ELF-1 (cell line): ENCODE measurements around the gene PCDH8.
"Not testable (repeated sequence)": the region's sequence is repeated elsewhere in the genome, so short reads cannot be mapped to it uniquely, and the experiment has no call there.

Experiments
- DNase-seq: peaks from one replicate; pipeline ENCODE4 v3.0.0-alpha.2; 2016; ENCODE audit warnings: low read depth, low spot score

The PCDH8 gene

DNA sequence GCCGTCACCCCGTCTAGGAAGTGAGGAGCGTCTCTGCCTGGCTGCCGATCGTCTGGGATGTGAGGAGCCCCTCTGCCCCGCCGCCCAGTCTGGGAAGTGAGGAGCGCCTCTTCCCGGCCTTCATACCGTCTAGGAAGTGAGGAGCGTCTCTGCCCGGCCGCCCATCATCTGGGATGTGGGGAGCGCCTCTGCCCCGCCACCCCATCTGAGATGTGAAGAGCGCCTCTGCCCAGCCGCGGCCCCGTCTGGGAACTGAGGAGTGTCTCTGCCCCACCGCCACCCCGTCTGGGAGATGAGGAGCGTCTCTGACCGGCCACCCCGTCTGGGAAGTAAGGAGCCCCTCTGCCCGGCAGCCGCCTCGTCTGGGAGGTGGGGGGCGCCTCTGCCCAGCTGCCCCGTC lies 30.6 kb downstream of the PCDH8 start:
- not testable (repeated sequence) for DNase-seq

DNA sequence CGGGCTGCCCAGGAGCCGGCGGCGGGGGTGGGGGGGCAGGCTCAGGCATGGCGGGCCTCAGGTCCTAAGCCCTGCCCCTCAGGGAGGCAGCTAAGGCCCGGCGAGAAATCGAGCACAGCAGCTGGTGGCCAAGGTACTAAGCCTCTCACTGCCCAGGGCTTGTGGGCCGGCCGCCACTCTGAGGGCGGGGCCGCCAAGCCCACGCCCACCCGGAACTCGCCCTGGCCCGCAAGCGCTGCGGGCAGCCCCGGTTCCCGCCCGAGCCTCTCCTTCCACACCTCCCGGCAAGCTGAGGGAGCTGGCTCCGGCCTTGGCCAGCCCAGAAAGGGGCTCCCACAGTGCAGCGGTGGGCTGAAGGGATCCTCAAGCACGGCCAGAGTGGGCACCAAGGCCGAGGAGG lies 33.1 kb downstream of the PCDH8 start:
- DNase-seq = no peak

DNA sequence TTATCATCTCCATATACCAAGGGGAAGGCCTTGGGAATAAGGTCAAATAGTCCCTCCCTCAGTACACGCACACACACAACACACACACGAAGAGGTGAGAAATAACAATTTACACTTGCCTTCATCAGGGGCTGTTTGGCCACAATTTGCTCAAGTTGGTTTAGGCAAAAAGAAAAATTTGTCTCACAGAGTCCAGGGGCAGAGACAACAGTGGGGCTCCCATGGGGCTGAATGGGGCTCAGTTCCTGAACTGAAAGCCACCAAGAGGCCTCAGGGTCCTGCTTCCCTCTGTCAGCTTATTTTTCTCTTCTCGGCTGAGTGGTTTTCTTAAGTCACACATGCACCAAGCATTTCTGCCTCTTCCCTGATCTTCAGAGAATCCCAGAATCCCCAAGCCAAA lies 35.5 kb downstream of the PCDH8 start:
- DNase-seq = no peak

DNA sequence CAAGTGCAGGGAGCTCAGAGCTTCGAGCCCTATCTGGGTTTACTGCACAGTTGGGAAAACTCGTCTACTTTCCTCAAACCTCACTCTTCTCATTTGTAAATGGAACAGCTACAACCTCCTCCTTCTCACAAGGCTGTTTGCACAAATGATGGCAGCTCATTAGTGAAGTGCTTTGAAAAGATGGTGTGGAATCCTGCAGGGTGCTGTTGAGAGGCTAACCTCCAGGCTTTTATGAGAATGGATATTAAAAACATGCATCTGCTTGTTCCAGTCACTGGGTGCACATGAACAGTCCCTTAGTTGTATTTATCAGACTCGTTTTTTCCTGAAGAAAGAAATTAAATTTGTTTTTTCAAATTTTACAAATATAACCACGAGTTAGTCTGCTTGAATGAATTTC lies 36.6 kb downstream of the PCDH8 start:
- DNase-seq = no peak

DNA sequence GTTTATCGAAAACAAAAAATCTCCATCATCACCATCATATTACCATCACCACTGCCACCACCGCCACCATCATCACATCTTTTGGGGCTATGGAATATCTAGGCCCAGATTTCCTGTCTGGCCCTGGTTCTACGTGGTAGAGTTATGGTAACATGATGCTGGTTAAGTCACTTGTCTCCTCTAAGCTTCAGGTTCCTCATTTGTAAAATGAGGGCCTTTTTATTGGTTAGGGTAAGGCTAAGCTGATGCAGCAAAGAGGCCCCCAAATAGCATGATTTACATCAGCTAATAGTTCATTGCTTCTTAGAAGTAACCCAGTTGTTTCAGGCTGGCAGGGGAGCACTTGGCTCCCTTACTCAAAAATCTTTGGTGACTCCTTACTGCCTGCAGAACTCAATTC lies 37.9 kb downstream of the PCDH8 start:
- no peak for DNase-seq

DNA sequence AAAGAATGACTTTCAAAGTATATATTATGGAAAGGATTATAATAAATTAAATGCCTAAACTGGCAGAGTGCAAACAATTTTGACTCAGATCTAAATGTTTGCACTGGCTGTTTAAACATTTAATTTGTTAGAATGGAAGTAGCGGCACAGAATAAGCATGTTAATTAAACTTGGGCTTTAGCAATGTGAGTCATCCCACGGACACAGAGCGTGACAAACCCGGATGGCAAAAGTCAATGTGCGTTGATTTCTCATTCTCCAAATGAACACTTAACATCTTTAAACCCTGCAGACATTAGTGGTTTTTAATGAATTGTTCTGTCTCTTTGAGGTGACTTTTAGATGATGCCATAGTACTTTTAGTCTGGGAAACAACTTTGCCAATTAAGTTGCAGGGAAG lies 38.4 kb downstream of the PCDH8 start:
- no peak for DNase-seq

- peak; percentile 96 for DNase-seq
Observed at GRCh38 chr13:52809310-52809769, 39.1 kb downstream of the PCDH8 start.

DNA sequence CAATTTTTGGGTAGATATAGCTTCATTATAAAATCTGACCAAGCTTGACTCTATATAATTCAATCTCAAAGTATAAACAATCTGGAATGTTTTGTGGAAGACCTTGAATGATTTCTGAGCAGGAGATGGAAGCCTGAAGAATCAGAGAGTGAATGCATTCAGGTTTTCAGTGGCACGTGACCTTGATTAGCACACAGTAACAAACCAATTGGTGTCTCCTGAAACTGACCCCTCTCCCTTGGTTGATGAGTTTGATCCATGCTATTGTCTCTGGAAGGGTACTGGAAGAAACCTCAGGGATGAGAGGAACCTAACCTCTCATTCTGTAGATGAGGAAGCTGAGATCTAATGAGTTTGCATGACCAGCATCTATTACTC lies 39.6 kb downstream of the PCDH8 start:
- DNase-seq = no peak

DNA sequence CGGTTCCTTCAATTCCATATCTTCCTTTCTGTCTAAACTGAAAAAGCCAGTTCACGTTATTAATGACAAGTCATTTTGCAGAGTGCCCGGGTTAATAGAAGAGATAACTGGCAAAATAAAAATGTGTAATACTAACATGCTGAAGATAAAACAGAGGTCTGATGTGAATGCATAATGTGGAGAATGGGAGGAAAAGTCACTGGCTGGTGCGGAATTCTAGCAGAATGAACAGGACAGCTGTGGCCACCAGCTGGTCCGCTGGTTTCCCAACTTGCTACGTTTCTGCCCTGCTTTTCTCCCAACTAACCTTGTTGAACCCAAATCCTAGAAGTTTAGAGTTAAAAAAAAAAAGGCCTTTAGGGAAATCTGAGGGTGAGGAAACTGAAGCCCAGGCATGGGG lies 42.4 kb downstream of the PCDH8 start:
- no peak for DNase-seq

- no peak for DNase-seq
Observed at GRCh38 chr13:52804202-52804641, 44.2 kb downstream of the PCDH8 start.

GRCh38 chr13:52800856-52801255 lies 47.6 kb downstream of the PCDH8 start:
- no peak for DNase-seq

DNA sequence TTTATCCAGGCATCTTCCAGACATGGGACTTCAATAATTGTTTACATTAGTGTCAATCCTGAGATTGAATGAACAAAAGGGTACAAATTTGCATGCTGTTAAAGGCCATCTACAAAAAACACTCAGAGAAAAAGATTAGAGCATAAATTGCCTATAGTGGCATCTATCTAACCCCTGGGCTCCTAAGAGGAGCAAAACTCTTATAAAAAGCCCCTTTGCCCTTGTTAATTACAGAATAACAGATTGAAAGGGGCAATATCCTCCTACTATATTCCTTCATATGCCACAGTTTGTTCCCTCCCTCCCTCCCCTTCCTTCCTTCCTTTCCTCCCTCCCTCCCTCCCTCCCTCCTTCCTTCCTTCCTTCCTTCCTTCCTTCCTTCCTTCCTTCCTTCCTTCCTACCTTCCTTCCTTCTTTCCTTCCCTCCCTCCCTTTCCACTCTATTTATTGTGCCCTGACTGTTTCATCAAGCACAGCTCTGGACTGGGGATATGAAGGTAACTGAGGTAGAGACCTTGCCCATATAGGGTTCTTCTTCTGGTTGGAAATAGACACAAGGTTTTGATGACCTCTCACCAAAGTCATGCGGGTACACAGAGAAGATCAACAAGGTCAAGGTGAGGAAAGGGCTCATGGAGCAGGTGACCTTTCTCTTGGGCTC lies 49.5 kb downstream of the PCDH8 start:
- DNase-seq = no peak

DNA sequence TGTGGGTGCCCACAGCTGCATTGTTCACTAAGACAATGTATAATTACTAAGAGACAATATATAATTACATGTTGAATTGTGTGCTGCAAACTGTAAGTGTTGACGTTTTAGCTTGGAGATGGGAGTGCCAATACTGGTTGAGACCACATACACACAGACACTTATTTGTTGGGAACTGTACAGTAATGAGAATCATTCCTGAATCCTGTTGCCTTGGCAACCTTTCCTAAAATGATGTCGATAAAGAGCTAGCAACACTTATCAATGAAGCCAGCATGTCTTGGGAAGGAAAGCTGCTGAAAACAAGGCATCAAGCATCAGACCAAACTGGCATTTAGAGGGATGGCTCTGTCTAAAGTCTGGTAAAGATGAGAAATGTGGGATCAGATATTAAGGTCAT lies 51.3 kb downstream of the PCDH8 start:
- no peak for DNase-seq

- no peak for DNase-seq
Observed at GRCh38 chr13:52794589-52794988, 53.9 kb downstream of the PCDH8 start.

- DNase-seq = no peak
Observed at GRCh38 chr13:52793515-52794061, 54.9 kb downstream of the PCDH8 start.
